C4-2B (cell line): ENCODE data around the gene LIFR.

Experiments
- CTCF ChIP-seq: fragments of 450-650 bp; conservative IDR thresholded peaks from 2 replicates; pipeline ENCODE4 v1.5.1; 2017; ENCODE audit warnings: mild to moderate bottlenecking
- ZFX ChIP-seq: fragments of 450-650 bp; IDR thresholded peaks from 2 replicates; pipeline ENCODE4 v1.6.1; 2017

- TF ChIP-seq CTCF (no peak), ZFX (no peak)
These were observed 22.7 kb upstream of the LIFR start for GRCh38 chr5:38579105-38579504.
